ENCODE results near the gene ME1. TPM values are rescaled to one million over a fixed set of nuclear protein-coding genes. Genes with fewer than 3 reads are reported as not detected.

ME1 gene
- total RNA-seq, 1 experiment from 2014 or later: 7.8 TPM

DNA sequence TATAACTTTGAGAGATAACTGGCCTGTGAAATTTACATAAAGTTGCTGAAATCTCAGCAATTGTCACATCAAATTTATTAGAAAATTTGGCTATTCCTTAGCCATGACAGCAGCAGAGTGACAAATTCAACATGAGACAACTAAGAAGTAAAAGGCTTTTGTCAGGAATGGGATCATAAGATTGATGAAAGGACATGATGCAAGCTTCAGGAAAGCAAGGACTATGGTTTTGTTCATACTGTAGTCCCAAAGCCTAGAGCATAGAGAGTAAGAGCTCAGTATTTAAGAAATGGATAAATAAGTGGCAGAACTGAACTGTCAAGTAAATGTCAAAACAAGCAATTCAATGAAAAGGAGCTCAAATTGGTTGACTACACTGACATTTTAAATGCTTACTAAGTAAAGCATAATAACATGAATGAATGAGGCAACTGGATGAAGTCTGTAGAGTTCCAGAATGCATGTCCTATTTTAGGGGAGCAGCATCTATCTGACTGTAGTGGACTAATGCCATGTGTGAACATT, 250.4 kb downstream of the ME1 start:
- no peak overlapping the region for H2BK20ac ChIP-seq (ENCODE audit: low read depth, low read length, poor library complexity, severe bottlenecking)
- no peak overlapping the region for H2BK120ac ChIP-seq (ENCODE audit: low read depth, low read length, poor library complexity, severe bottlenecking)
- no peaks in the 10 kb centered on the region for H3K27me3 ChIP-seq (ENCODE audit: insufficient read depth, low read length)
- no peak overlapping the region for H3K56ac ChIP-seq (ENCODE audit: insufficient read length, low read depth, low read length)
- H3K4me1 Mint-ChIP-seq: peaks cover 7 to 14% of the 10 kb centered on the region in 2 experiments
- no peak overlapping the region for H4K91ac ChIP-seq (ENCODE audit: insufficient read length, low read depth, low read length)
- H4K8ac ChIP-seq (replicated peaks; ENCODE audit: insufficient read length, low read depth, low read length): no peak overlapping the region
- H4K5ac ChIP-seq (ENCODE audit: insufficient read length, low read depth, low read length): no peak overlapping the region
- no peak overlapping the region for H3K27ac ChIP-seq (ENCODE audit: insufficient read length, low read depth, low read length)
- no peaks in the 10 kb centered on the region for H3K9me3 Mint-ChIP-seq
- H2BK15ac ChIP-seq (ENCODE audit: low read depth, low read length): no peak overlapping the region
- H3T11ph ChIP-seq (ENCODE audit: low read length): no peak overlapping the region
- H3K9ac ChIP-seq (ENCODE audit: extremely low read depth, insufficient read length, low read length): no peak overlapping the region
- no peaks in the 10 kb centered on the region for H3K79me2 ChIP-seq (ENCODE audit: insufficient read depth, low read length)
- no peak overlapping the region for H3K4ac ChIP-seq (ENCODE audit: low read depth, low read length)
- H3K4me3 Mint-ChIP-seq: no peak overlapping the region
- no peak for DNase-seq
- H2BK12ac ChIP-seq (ENCODE audit: insufficient read length, low read depth, low read length): no peak overlapping the region
- peaks cover 15 to 83% (median 78%) of the 10 kb centered on the region in 3 experiments; a peak in 6 of 7 replicates for H3K36me3 Mint-ChIP-seq (ENCODE audit: insufficient read depth in 1 of 3, low read depth in 3 of 3)
- no peak overlapping the region for H3K14ac ChIP-seq (ENCODE audit: insufficient read depth, low read length)
- no peak overlapping the region for H2BK5ac ChIP-seq (ENCODE audit: insufficient read length, low read length)
- H3K9me3 ChIP-seq (ENCODE audit: control insufficient read depth, low read depth, low read length): no peaks in the 10 kb centered on the region
- H2AFZ ChIP-seq (ENCODE audit: low read length): no peak overlapping the region
- no peaks in the 10 kb centered on the region for H3K79me1 ChIP-seq (ENCODE audit: insufficient read depth, low read depth, low read length, poor library complexity, severe bottlenecking)
- no peaks in the 10 kb centered on the region for H3K27me3 Mint-ChIP-seq (ENCODE audit: low read depth)
- no peak overlapping the region for H2AK5ac ChIP-seq (ENCODE audit: insufficient read length, low read length)
- H3K23me2 ChIP-seq (ENCODE audit: insufficient read length, low read depth, low read length, poor library complexity, severe bottlenecking): no peaks in the 10 kb centered on the region
- no peaks in the 10 kb centered on the region for H4K20me1 ChIP-seq (ENCODE audit: control insufficient read depth, insufficient read depth, insufficient read length)
- no peak overlapping the region for H3K18ac ChIP-seq (ENCODE audit: insufficient read length, low read depth, low read length)
- no peak overlapping the region for H3K23ac ChIP-seq (ENCODE audit: insufficient read length, low read depth, low read length)
- H3K4me2 ChIP-seq (ENCODE audit: insufficient read depth, insufficient read length, low read length): no peak overlapping the region
- TF ChIP-seq, protein P1, sequence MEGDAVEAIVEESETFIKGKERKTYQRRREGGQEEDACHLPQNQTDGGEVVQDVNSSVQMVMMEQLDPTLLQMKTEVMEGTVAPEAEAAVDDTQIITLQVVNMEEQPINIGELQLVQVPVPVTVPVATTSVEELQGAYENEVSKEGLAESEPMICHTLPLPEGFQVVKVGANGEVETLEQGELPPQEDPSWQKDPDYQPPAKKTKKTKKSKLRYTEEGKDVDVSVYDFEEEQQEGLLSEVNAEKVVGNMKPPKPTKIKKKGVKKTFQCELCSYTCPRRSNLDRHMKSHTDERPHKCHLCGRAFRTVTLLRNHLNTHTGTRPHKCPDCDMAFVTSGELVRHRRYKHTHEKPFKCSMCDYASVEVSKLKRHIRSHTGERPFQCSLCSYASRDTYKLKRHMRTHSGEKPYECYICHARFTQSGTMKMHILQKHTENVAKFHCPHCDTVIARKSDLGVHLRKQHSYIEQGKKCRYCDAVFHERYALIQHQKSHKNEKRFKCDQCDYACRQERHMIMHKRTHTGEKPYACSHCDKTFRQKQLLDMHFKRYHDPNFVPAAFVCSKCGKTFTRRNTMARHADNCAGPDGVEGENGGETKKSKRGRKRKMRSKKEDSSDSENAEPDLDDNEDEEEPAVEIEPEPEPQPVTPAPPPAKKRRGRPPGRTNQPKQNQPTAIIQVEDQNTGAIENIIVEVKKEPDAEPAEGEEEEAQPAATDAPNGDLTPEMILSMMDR (conservative IDR thresholded peaks at IDR 0.05): no peak
- no peak overlapping the region for H3K27ac Mint-ChIP-seq
- no peaks in the 10 kb centered on the region for H3K4me1 ChIP-seq (ENCODE audit: insufficient read depth, low read length)
